HTERT RPE-1 (cell line): Measurements from ENCODE around the gene RIMBP2.

Source experiments
- in situ Hi-C: fragments of 300-500 bp; cut with MboI; formaldehyde crosslinking; loops from 4 replicates; pipeline ENCODE4 v1.14.3; 2020; ENCODE audit warnings: low sequenced_read_pairs

Gene RIMBP2

GRCh38 chr12:130520784-130521183 is 195.3 kb downstream of the RIMBP2 start:
- in situ Hi-C loops, result no loop called here

GRCh38 chr12:130517588-130517987 is 198.5 kb downstream of the RIMBP2 start:
- in situ Hi-C loops, result no loop called here

GRCh38 chr12:130514149-130514551 is 201.9 kb downstream of the RIMBP2 start:
- in situ Hi-C loops, result no loop called here

- in situ Hi-C loops, result no loop called here
These were observed 202.5 kb downstream of the RIMBP2 start for GRCh38 chr12:130513556-130513955.

GRCh38 chr12:130511285-130511684 is 204.8 kb downstream of the RIMBP2 start:
- in situ Hi-C loops, result no loop called here

- in situ Hi-C loops, result no loop called here
These were observed 206.6 kb downstream of the RIMBP2 start for GRCh38 chr12:130509454-130509853.

GRCh38 chr12:130508847-130509246 is 207.3 kb downstream of the RIMBP2 start:
- in situ Hi-C loops, result no loop called here

GRCh38 chr12:130508318-130508717 is 207.8 kb downstream of the RIMBP2 start:
- in situ Hi-C loops, result no loop called here

- in situ Hi-C loops, result no loop called here
These were observed 209.3 kb downstream of the RIMBP2 start for GRCh38 chr12:130506844-130507243.

- in situ Hi-C loops, result no loop called here
These were observed 211.3 kb downstream of the RIMBP2 start for GRCh38 chr12:130504840-130505175.

- in situ Hi-C loops, result no loop called here
These were observed 211.8 kb downstream of the RIMBP2 start for GRCh38 chr12:130504110-130504839.

- in situ Hi-C loops, result no loop called here
These were observed 214.3 kb downstream of the RIMBP2 start for GRCh38 chr12:130501821-130502220.

- in situ Hi-C loops, result no loop called here
These were observed 215.2 kb downstream of the RIMBP2 start for GRCh38 chr12:130500835-130501330.

- in situ Hi-C loops, result no loop called here
These were observed 216.6 kb downstream of the RIMBP2 start for GRCh38 chr12:130499474-130499873.

GRCh38 chr12:130498589-130499385 is 217.3 kb downstream of the RIMBP2 start:
- in situ Hi-C loops, result no loop called here

GRCh38 chr12:130497991-130498390 is 218.1 kb downstream of the RIMBP2 start:
- in situ Hi-C loops, result no loop called here

- in situ Hi-C loops, result no loop called here
These were observed 218.8 kb downstream of the RIMBP2 start for GRCh38 chr12:130497321-130497720.

GRCh38 chr12:130496516-130497120 is 219.5 kb downstream of the RIMBP2 start:
- in situ Hi-C loops, result no loop called here

- in situ Hi-C loops, result no loop called here
These were observed 220.9 kb downstream of the RIMBP2 start for GRCh38 chr12:130495156-130495555.

- in situ Hi-C loops, result no loop called here
These were observed 221.4 kb downstream of the RIMBP2 start for GRCh38 chr12:130494736-130495135.

GRCh38 chr12:130493951-130494350 is 222.1 kb downstream of the RIMBP2 start:
- in situ Hi-C loops, result no loop called here
